COR-L47 (cell line): ENCODE data around the gene HHAT.

Experiments used
- DNase-seq: peaks from one replicate; lab custom pipeline; 2025; lab: John Stamatoyannopoulos, UW

Gene HHAT

GRCh38 chr1:210715072-210715471 lies 386.4 kb downstream of the HHAT start:
- DNase-seq = no peak

GRCh38 chr1:210722410-210723081 lies 393.8 kb downstream of the HHAT start:
- no peak for DNase-seq

GRCh38 chr1:210723646-210724045 lies 394.9 kb downstream of the HHAT start:
- no peak for DNase-seq

DNA sequence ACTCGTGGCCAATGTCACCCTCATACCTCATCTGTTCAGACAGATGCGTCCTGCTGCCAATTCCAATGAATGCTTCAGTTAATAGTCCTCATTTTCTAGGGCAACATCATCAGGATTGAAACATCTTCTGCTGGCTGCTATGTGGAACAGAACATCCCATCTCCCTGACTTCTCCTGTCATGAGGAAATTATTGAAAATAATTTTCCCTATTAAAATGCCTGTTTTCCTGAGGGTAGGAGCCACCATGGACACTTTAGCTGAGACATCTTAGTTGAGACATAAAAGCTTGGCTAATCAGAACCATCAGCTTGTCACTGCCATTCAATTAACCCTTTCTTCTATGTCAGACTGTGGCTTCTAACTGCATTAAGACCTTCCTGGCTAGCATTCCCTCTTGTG lies 396.1 kb downstream of the HHAT start:
- DNase-seq = no peak
